CD1c-positive myeloid dendritic cell (primary cell): Measurements from ENCODE around the gene PLOD3.

Experiments used
- DNase-seq: peaks from one replicate; pipeline ENCODE4 v3.0.0-alpha.2; 2016; ENCODE audit errors: extremely low spot score

Gene PLOD3

GRCh38 chr7:101165075-101165957 lies 52.1 kb downstream of the PLOD3 start, which contains the start of gene VGF:
TSS of gene VGF (minus strand) at chr7:101165569. CDS start at chr7:101164843, 726 bp downstream.
- DNase-seq, result peak; percentile 98

GRCh38 chr7:101164071-101164840 lies 53.1 kb downstream of the PLOD3 start:
- peak; percentile 47 for DNase-seq

GRCh38 chr7:101163279-101164070 lies 53.9 kb downstream of the PLOD3 start:
- DNase-seq, result no peak

GRCh38 chr7:101162551-101163278 lies 54.7 kb downstream of the PLOD3 start:
- DNase-seq, result peak; percentile 53

DNA sequence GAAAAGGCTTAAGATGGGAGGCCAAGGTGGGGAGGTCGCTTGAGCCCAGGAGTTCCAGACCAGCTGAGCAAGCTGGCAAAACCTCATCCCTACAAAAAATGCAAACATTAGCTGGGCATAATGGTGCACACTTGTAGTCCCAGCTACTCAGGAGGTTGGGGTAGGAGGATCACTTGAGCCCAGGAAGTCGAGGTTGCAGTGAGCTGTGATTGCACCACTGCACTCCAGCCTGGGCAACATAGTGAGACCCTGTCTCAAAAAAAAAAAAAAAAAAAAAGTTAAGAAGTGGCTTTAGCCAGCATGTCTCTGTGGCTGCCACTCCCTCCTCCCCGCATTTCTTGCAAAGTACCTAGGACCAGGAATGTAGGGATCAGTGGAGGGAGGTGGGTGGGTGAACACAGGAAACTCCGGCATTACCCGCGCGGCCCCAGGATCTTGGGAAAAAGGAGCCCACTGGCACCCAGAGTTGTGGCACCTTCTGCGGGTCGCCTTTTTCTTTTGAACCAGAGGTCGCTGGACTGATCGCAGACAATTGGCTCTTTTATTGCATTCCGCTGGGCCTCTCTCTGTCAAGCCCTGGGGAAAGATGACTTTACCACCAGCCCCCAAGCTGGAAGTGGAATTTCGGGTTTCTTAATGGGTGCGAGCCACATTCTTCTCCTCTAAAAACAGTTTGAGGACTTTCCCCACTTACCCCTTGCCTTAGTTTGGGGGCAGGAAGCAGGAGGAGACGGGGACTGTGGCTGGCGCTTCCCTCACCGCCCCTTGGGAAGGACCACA lies 55.5 kb downstream of the PLOD3 start:
- DNase-seq, result no peak

- no peak for DNase-seq
Measured at GRCh38 chr7:101160910-101161309, 56.5 kb downstream of the PLOD3 start.

DNA sequence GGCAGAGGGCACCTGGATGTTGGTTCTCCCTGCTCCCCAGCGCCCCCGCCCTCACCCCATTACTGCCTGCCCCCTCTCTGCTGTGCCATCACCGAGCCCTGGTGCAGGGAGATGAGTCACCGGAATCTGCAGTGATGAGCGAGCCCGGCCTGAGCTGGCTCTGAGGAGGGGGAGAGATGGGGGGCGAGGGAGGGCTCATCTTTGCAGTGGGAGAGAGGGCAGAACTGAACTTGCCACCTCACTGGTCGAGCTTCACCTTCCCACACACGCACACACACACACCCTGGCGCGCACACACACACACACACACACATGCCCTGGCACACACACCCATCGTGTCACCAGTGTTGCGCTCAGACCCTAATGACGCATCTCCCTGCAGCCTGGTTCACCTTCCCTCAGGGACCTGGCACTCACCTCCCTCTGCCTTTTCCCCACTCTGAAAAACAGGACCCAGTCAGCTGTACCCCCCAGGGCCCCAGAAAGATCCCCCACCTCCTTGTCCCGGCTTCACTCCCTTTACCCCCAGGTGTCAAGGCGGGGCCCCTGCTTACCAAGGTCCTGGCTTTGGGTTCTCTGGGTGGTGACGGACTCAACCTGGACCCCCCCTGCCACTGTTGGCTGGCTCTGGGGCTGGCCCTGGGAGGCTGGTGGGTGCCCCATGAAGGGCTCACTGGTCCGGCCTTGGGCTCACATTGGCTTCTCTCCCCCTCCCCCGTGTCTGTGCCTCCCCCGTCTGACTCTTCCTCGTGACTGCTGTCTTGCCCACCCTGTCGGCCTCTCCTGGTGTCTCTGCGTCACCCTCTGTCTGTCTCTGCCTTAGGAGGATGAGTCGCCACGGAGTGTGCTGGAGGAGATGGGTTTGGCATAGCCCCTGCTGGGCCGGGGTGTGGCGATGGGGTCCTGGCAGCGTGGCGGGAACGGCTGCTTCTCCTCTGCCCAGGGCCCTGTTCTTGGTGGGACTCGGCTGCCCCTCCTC lies 57.4 kb downstream of the PLOD3 start:
- no peak for DNase-seq

GRCh38 chr7:101156866-101157589 lies 60.4 kb downstream of the PLOD3 start:
- no peak for DNase-seq

DNA sequence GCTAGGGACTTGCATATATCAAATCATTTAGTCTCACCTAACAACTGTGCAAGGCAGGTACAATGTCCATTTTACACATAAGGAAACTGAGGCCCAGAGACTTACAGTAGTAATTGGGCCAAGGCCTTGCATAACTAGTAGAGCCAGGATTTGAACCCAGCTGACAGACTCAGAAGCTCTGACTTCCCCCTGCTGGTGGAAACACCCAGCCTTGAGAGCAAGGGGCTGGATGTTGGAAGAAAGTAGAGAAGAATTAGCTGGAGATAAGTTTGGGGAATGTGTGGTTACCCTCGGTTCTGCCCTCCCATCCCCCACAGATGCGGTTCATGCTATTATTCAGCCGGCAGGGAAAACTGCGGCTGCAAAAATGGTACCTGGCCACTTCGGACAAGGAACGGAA lies 61.1 kb downstream of the PLOD3 start:
- no peak for DNase-seq
